WTC11 (cell line): Measurements from ENCODE around the gene CXCL11. TPM values are rescaled to one million over a fixed set of nuclear protein-coding genes. Genes with fewer than 3 reads are reported as not detected.

Experiments used
- ATAC-seq: fragments of 200-7000 bp; cut with Tn5 transposase; 2 replicates; pipeline ENCODE4 v1.10.0; 2021; ENCODE audit warnings: mild to moderate bottlenecking, moderate library complexity
- CTCF ChIA-PET: fragments of 300-600 bp; sonication (Branson Sonifier 250); formaldehyde crosslinking; loops from one replicate; lab custom pipeline; 2021; ENCODE audit warnings: antibody characterized with exemption; lab: Charles Lee
- POLR2A ChIA-PET: fragments of 350-600 bp; sonication (Branson Sonifier 250); formaldehyde crosslinking; loops from one replicate; lab custom pipeline; 2021; ENCODE audit warnings: antibody characterized with exemption; lab: Charles Lee
- DNase-seq: peaks from one replicate; pipeline ENCODE4 v3.0.0; 2021; ENCODE audit warnings: low spot score
- H3K27ac Mint-ChIP-seq: 2 replicates; pipeline ENCODE4 v1.8.0; 2021; ENCODE audit warnings: mixed read lengths
- H3K27me3 Mint-ChIP-seq: 2 replicates; pipeline ENCODE4 v1.8.0; 2021; ENCODE audit warnings: low read depth, mild to moderate bottlenecking, moderate library complexity, mixed read lengths
- H3K36me3 Mint-ChIP-seq: 2 replicates; pipeline ENCODE4 v1.8.0; 2021; ENCODE audit warnings: mixed read lengths
- H3K4me1 Mint-ChIP-seq: 2 replicates; pipeline ENCODE4 v1.8.0; 2022; ENCODE audit warnings: mixed read lengths
- H3K4me3 Mint-ChIP-seq: 2 replicates; pipeline ENCODE4 v1.8.0; 2021; ENCODE audit warnings: mild to moderate bottlenecking, moderate library complexity, mixed read lengths
- H3K9me3 Mint-ChIP-seq: 2 replicates; pipeline ENCODE4 v1.8.0; 2021; ENCODE audit warnings: mixed read lengths
- ATF1 ChIP-seq: sonication (generic); formaldehyde crosslinking; IDR thresholded peaks from 2 replicates; pipeline ENCODE4 v1.8.1; 2023; ENCODE audit warnings: mild to moderate bottlenecking, moderate library complexity, missing genetic modification reagents
- CBFB ChIP-seq: sonication (generic); formaldehyde crosslinking; IDR thresholded peaks from 2 replicates; pipeline ENCODE4 v1.8.1; 2022; ENCODE audit warnings: mild to moderate bottlenecking, low read depth, missing genetic modification reagents
- ELF4 ChIP-seq: sonication (generic); formaldehyde crosslinking; IDR thresholded peaks from 2 replicates; pipeline ENCODE4 v1.8.1; 2022; ENCODE audit warnings: low read depth, mild to moderate bottlenecking, moderate library complexity, missing genetic modification reagents
- EMX1 ChIP-seq: fragments of 250-450 bp; sonication (Bioruptor Pico); IDR thresholded peaks from 2 replicates; pipeline ENCODE4 v1.8.0; 2021; ENCODE audit warnings: mild to moderate bottlenecking
- ESRRA ChIP-seq: sonication (generic); formaldehyde crosslinking; IDR thresholded peaks from 2 replicates; pipeline ENCODE4 v1.8.1; 2022; ENCODE audit warnings: mild to moderate bottlenecking, missing genetic modification reagents, borderline replicate concordance
- GRHL2 ChIP-seq: fragments of 250-450 bp; sonication (Bioruptor Pico); IDR thresholded peaks from 2 replicates; pipeline ENCODE4 v1.8.0; 2022; ENCODE audit warnings: mild to moderate bottlenecking, moderate library complexity; ENCODE audit not compliant: insufficient replicate concordance, severe bottlenecking
- MAX ChIP-seq: sonication (generic); formaldehyde crosslinking; IDR thresholded peaks from 2 replicates; pipeline ENCODE4 v1.8.0; 2022; ENCODE audit warnings: mild to moderate bottlenecking, missing genetic modification reagents
- MXD4 ChIP-seq: fragments of 250-450 bp; sonication (Bioruptor Pico); IDR thresholded peaks from 2 replicates; pipeline ENCODE4 v1.8.0; 2021; ENCODE audit warnings: mild to moderate bottlenecking, moderate library complexity, borderline replicate concordance
- PRRX2 ChIP-seq: fragments of 250-450 bp; sonication (Bioruptor Pico); IDR thresholded peaks from 2 replicates; pipeline ENCODE4 v1.8.0; 2021; ENCODE audit warnings: mild to moderate bottlenecking
- RORB ChIP-seq: fragments of 250-450 bp; sonication (Bioruptor Pico); IDR thresholded peaks from 2 replicates; pipeline ENCODE4 v1.9.0; 2021; ENCODE audit warnings: mild to moderate bottlenecking
- SOX15 ChIP-seq: fragments of 250-450 bp; sonication (Bioruptor Pico); IDR thresholded peaks from 2 replicates; pipeline ENCODE4 v1.9.0; 2021; ENCODE audit warnings: mild to moderate bottlenecking
- SP1 ChIP-seq: sonication (generic); formaldehyde crosslinking; conservative IDR thresholded peaks from 2 replicates; pipeline ENCODE4 v1.8.1; 2022; ENCODE audit warnings: missing genetic modification reagents
- ZNF219 ChIP-seq: sonication (generic); formaldehyde crosslinking; IDR thresholded peaks from 2 replicates; pipeline ENCODE4 v1.8.0; 2023; ENCODE audit warnings: missing genetic modification reagents, mild to moderate bottlenecking, borderline replicate concordance
- ZNF263 ChIP-seq: sonication (generic); formaldehyde crosslinking; IDR thresholded peaks from 2 replicates; pipeline ENCODE4 v1.8.1; 2022; ENCODE audit warnings: low read depth, mild to moderate bottlenecking, moderate library complexity, missing genetic modification reagents
- total RNA-seq: library from RNA; stranded (reverse); gene quantifications from 3 replicates; pipeline ENCODE4 v1.2.3, GENCODE V29; 2021
- TF ChIP-seq, protein P1 (sequence below): fragments of 250-450 bp; sonication (Bioruptor Pico); IDR thresholded peaks from 2 replicates; pipeline ENCODE4 v1.9.0; 2021; ENCODE audit warnings: moderate library complexity, mild to moderate bottlenecking, inconsistent platforms, borderline replicate concordance
- TF ChIP-seq, protein P2 (sequence below): sonication (generic); formaldehyde crosslinking; IDR thresholded peaks from 2 replicates; pipeline ENCODE4 v1.8.1; 2023; ENCODE audit warnings: mild to moderate bottlenecking, missing genetic modification reagents
- TF ChIP-seq, protein P3 (sequence below): fragments of 250-450 bp; sonication (Bioruptor Pico); IDR thresholded peaks from 2 replicates; pipeline ENCODE4 v1.9.0; 2021; ENCODE audit warnings: mild to moderate bottlenecking
- TF ChIP-seq, protein P4 (sequence below): sonication (generic); formaldehyde crosslinking; IDR thresholded peaks from 2 replicates; pipeline ENCODE4 v1.8.1; 2023; ENCODE audit warnings: mild to moderate bottlenecking, moderate library complexity, missing genetic modification reagents
- TF ChIP-seq, protein P5 (sequence below): sonication (generic); formaldehyde crosslinking; IDR thresholded peaks from 2 replicates; pipeline ENCODE4 v1.8.0; 2023; ENCODE audit warnings: missing genetic modification reagents, mild to moderate bottlenecking, borderline replicate concordance

CXCL11 gene
- total RNA-seq, 1 experiment from 2014 or later = 0.20 TPM

- H3K4me3 Mint-ChIP-seq = no peak overlapping the region
- peaks cover 7% of the 10 kb centered on the region; the same call in 1 of the 2 replicates for H3K27me3 Mint-ChIP-seq
- H3K27ac Mint-ChIP-seq = no peak overlapping the region
- ChIA-PET CTCF (no interaction called here), POLR2A (no interaction called here)
- H3K36me3 Mint-ChIP-seq = no peaks in the 10 kb centered on the region
- TF ChIP-seq PRRX2 (CRISPR knock-in tag) (no peak), EMX1 (no peak), RORB (no peak), ATF1 (CRISPR knock-in tag) (no peak), ZNF263 (CRISPR knock-in tag) (no peak), ELF4 (CRISPR knock-in tag) (no peak), MXD4 (CRISPR knock-in tag) (no peak), ZNF219 (CRISPR knock-in tag) (no peak), ESRRA (CRISPR knock-in tag) (no peak), SOX15 (CRISPR knock-in tag) (no peak), SP1 (CRISPR knock-in tag) (no peak), CBFB (CRISPR knock-in tag) (no peak), MAX (CRISPR knock-in tag) (no peak), GRHL2 (no peak)
- TF ChIP-seq, protein P1, sequence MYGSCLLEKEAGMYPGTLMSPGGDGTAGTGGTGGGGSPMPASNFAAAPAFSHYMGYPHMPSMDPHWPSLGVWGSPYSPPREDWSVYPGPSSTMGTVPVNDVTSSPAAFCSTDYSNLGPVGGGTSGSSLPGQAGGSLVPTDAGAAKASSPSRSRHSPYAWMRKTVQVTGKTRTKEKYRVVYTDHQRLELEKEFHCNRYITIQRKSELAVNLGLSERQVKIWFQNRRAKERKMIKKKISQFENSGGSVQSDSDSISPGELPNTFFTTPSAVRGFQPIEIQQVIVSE = no peak
- TF ChIP-seq, protein P2, sequence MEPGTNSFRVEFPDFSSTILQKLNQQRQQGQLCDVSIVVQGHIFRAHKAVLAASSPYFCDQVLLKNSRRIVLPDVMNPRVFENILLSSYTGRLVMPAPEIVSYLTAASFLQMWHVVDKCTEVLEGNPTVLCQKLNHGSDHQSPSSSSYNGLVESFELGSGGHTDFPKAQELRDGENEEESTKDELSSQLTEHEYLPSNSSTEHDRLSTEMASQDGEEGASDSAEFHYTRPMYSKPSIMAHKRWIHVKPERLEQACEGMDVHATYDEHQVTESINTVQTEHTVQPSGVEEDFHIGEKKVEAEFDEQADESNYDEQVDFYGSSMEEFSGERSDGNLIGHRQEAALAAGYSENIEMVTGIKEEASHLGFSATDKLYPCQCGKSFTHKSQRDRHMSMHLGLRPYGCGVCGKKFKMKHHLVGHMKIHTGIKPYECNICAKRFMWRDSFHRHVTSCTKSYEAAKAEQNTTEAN = no peak
- TF ChIP-seq, protein P3, sequence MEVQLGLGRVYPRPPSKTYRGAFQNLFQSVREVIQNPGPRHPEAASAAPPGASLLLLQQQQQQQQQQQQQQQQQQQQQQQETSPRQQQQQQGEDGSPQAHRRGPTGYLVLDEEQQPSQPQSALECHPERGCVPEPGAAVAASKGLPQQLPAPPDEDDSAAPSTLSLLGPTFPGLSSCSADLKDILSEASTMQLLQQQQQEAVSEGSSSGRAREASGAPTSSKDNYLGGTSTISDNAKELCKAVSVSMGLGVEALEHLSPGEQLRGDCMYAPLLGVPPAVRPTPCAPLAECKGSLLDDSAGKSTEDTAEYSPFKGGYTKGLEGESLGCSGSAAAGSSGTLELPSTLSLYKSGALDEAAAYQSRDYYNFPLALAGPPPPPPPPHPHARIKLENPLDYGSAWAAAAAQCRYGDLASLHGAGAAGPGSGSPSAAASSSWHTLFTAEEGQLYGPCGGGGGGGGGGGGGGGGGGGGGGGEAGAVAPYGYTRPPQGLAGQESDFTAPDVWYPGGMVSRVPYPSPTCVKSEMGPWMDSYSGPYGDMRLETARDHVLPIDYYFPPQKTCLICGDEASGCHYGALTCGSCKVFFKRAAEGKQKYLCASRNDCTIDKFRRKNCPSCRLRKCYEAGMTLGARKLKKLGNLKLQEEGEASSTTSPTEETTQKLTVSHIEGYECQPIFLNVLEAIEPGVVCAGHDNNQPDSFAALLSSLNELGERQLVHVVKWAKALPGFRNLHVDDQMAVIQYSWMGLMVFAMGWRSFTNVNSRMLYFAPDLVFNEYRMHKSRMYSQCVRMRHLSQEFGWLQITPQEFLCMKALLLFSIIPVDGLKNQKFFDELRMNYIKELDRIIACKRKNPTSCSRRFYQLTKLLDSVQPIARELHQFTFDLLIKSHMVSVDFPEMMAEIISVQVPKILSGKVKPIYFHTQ (CRISPR knock-in tag) = no peak
- TF ChIP-seq, protein P4, sequence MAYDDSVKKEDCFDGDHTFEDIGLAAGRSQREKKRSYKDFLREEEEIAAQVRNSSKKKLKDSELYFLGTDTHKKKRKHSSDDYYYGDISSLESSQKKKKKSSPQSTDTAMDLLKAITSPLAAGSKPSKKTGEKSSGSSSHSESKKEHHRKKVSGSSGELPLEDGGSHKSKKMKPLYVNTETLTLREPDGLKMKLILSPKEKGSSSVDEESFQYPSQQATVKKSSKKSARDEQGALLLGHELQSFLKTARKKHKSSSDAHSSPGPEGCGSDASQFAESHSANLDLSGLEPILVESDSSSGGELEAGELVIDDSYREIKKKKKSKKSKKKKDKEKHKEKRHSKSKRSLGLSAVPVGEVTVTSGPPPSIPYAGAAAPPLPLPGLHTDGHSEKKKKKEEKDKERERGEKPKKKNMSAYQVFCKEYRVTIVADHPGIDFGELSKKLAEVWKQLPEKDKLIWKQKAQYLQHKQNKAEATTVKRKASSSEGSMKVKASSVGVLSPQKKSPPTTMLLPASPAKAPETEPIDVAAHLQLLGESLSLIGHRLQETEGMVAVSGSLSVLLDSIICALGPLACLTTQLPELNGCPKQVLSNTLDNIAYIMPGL (CRISPR knock-in tag) = no peak
- TF ChIP-seq, protein P5, sequence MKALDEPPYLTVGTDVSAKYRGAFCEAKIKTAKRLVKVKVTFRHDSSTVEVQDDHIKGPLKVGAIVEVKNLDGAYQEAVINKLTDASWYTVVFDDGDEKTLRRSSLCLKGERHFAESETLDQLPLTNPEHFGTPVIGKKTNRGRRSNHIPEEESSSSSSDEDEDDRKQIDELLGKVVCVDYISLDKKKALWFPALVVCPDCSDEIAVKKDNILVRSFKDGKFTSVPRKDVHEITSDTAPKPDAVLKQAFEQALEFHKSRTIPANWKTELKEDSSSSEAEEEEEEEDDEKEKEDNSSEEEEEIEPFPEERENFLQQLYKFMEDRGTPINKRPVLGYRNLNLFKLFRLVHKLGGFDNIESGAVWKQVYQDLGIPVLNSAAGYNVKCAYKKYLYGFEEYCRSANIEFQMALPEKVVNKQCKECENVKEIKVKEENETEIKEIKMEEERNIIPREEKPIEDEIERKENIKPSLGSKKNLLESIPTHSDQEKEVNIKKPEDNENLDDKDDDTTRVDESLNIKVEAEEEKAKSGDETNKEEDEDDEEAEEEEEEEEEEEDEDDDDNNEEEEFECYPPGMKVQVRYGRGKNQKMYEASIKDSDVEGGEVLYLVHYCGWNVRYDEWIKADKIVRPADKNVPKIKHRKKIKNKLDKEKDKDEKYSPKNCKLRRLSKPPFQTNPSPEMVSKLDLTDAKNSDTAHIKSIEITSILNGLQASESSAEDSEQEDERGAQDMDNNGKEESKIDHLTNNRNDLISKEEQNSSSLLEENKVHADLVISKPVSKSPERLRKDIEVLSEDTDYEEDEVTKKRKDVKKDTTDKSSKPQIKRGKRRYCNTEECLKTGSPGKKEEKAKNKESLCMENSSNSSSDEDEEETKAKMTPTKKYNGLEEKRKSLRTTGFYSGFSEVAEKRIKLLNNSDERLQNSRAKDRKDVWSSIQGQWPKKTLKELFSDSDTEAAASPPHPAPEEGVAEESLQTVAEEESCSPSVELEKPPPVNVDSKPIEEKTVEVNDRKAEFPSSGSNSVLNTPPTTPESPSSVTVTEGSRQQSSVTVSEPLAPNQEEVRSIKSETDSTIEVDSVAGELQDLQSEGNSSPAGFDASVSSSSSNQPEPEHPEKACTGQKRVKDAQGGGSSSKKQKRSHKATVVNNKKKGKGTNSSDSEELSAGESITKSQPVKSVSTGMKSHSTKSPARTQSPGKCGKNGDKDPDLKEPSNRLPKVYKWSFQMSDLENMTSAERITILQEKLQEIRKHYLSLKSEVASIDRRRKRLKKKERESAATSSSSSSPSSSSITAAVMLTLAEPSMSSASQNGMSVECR (CRISPR knock-in tag) = no peak
- TF ChIP-seq, all 79 proteins: peak for 0
- ATAC-seq = no peak
- Mint-ChIP-seq H3K9me3 (no peaks in the 10 kb centered on the region), H3K4me1 (peaks cover 12% of the 10 kb centered on the region)
- DNase-seq = no peak
Observed at GRCh38 chr4:76017056-76017686, 18.7 kb downstream of the CXCL11 start.
